NCI-H345 (cell line): ENCODE results near the gene ETV6.
"Not testable (repeated sequence)": the region's sequence is repeated elsewhere in the genome, so short reads cannot be mapped to it uniquely, and the experiment has no call there.

ENCODE experiments used
- DNase-seq: peaks from one replicate; lab custom pipeline; 2025; lab: John Stamatoyannopoulos, UW

The ETV6 gene

GRCh38 chr12:11649413-11650285 is at the start of gene ETV6:
Gene ETV6 (plus strand): TSS chr12:11649674. CDS start chr12:11650128, 454 bp downstream.
- DNase-seq, result peak; percentile 76

GRCh38 chr12:11600199-11600598 is 49.3 kb upstream of the ETV6 start:
- DNase-seq, result no peak

- DNase-seq, result no peak
These were observed 47.8 kb upstream of the ETV6 start for GRCh38 chr12:11601647-11602046.

GRCh38 chr12:11607313-11608081 is 42.0 kb upstream of the ETV6 start:
- no peak for DNase-seq

- no peak for DNase-seq
These were observed 40.4 kb upstream of the ETV6 start for GRCh38 chr12:11609045-11609444.

GRCh38 chr12:11615481-11615880 is 34.0 kb upstream of the ETV6 start:
- peak; percentile 30 for DNase-seq

GRCh38 chr12:11618046-11618445 is 31.4 kb upstream of the ETV6 start:
- no peak for DNase-seq

GRCh38 chr12:11621797-11622423 is 27.6 kb upstream of the ETV6 start:
- no peak for DNase-seq

- DNase-seq, result no peak
These were observed 26.6 kb upstream of the ETV6 start for GRCh38 chr12:11622876-11623281.

GRCh38 chr12:11623382-11623781 is 26.1 kb upstream of the ETV6 start:
- no peak for DNase-seq

GRCh38 chr12:11624116-11624515 is 25.4 kb upstream of the ETV6 start:
- no peak for DNase-seq

- DNase-seq, result not testable (repeated sequence)
These were observed 21.8 kb upstream of the ETV6 start for GRCh38 chr12:11627709-11628108.

- no peak for DNase-seq
These were observed 21.1 kb upstream of the ETV6 start for GRCh38 chr12:11628353-11628752.

- peak; percentile 76 for DNase-seq
These were observed 19.3 kb upstream of the ETV6 start for GRCh38 chr12:11630046-11630706.

- DNase-seq, result no peak
These were observed 18.2 kb upstream of the ETV6 start for GRCh38 chr12:11631288-11631687.

- DNase-seq, result not testable (repeated sequence)
These were observed 17.6 kb upstream of the ETV6 start for GRCh38 chr12:11631881-11632280.

GRCh38 chr12:11633968-11634367 is 15.5 kb upstream of the ETV6 start:
- no peak for DNase-seq

- no peak for DNase-seq
These were observed 14.1 kb upstream of the ETV6 start for GRCh38 chr12:11635341-11635740.

GRCh38 chr12:11638315-11638916 is 11.1 kb upstream of the ETV6 start:
- DNase-seq, result no peak

- DNase-seq, result no peak
These were observed 10.0 kb upstream of the ETV6 start for GRCh38 chr12:11639454-11639853.

- DNase-seq, result no peak
These were observed 8.0 kb upstream of the ETV6 start for GRCh38 chr12:11641522-11641921.

GRCh38 chr12:11642785-11643184 is 6.7 kb upstream of the ETV6 start:
- no peak for DNase-seq
